ENCODE measurements around the gene SEMA4G. TPM values are rescaled to one million over a fixed set of nuclear protein-coding genes. Genes with fewer than 3 reads are reported as not detected.
A peak's percentile ranks its signal among the peaks of the same experiment; 100 is the strongest.

SEMA4G gene
- total and polyA plus RNA-seq, 2 experiments from 2014 or later = 5.3 to 8.5 TPM

- Histone ChIP-seq H3K27ac (ENCODE audit: low read depth) (no peak overlapping the region), H2AFZ (no peak overlapping the region), H3K4me1 (ENCODE audit: insufficient read depth) (no peaks in the 10 kb centered on the region), H3K4me3 (no peak overlapping the region), H3F3A (replicated peaks; ENCODE audit: low read depth) (no peaks in the 10 kb centered on the region), H3K4me2 (no peak overlapping the region), H3K79me2 (replicated peaks; ENCODE audit: insufficient read depth) (no peaks in the 10 kb centered on the region), H3K27me3 (ENCODE audit: insufficient read depth) (no peaks in the 10 kb centered on the region), H3K36me3 (ENCODE audit: insufficient read depth) (peaks cover 45% of the 10 kb centered on the region), H4K20me1 (replicated peaks; ENCODE audit: insufficient read depth) (0 out of 2 replicates have a peak, but pooled peaks cover 3% of the 10 kb centered on the region), H3K9me2 (ENCODE audit: insufficient read depth) (no peaks in the 10 kb centered on the region)
- no peak overlapping the region for H3K27ac Mint-ChIP-seq
- ATAC-seq (no peak), DNase-seq (ENCODE audit: low spot score) (peak; percentile 35)
- no peaks in the 10 kb centered on the region for H3K9me3 Mint-ChIP-seq
- no peak overlapping the region for H3K4me3 Mint-ChIP-seq
- H3K36me3 Mint-ChIP-seq (ENCODE audit: low read depth) = peaks cover 46% of the 10 kb centered on the region
- peak; percentile 64 to 81 for TF ChIP-seq CTCF (conservative IDR thresholded peaks at IDR 0.05; ENCODE audit: low read depth in 2 of 2)
- no peak for TF ChIP-seq ZNF462 (CRISPR knock-in tag; IDR thresholded peaks at IDR 0.05)
- H3K4me1 Mint-ChIP-seq = no peaks in the 10 kb centered on the region
- H3K27me3 Mint-ChIP-seq (ENCODE audit: insufficient read depth, low read depth, poor library complexity) = no peaks in the 10 kb centered on the region
Measured at GRCh38 chr10:100934084-100934659, 35.1 kb upstream of the SEMA4G start.

GRCh38 chr10:100939763-100940344 is 29.4 kb upstream of the SEMA4G start:
- no peak for TF ChIP-seq ZNF114 (CRISPR knock-in tag; IDR thresholded peaks at IDR 0.05)
- TF ChIP-seq, protein P1, sequence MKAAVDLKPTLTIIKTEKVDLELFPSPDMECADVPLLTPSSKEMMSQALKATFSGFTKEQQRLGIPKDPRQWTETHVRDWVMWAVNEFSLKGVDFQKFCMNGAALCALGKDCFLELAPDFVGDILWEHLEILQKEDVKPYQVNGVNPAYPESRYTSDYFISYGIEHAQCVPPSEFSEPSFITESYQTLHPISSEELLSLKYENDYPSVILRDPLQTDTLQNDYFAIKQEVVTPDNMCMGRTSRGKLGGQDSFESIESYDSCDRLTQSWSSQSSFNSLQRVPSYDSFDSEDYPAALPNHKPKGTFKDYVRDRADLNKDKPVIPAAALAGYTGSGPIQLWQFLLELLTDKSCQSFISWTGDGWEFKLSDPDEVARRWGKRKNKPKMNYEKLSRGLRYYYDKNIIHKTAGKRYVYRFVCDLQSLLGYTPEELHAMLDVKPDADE (IDR thresholded peaks at IDR 0.05) = no peak
- no peak for TF ChIP-seq NANOG (IDR thresholded peaks at IDR 0.05; ENCODE audit: borderline replicate concordance)
- TF ChIP-seq STAT1 (IDR thresholded peaks at IDR 0.05; ENCODE audit: unreplicated experiment) = no peak
- no peak for TF ChIP-seq EZH2 (IDR thresholded peaks at IDR 0.05; ENCODE audit: low read depth, unreplicated experiment)
- TF ChIP-seq JUNB (IDR thresholded peaks at IDR 0.05; ENCODE audit: unreplicated experiment) = no peak
- TF ChIP-seq ZNF331 (CRISPR knock-in tag; IDR thresholded peaks at IDR 0.05; ENCODE audit: low read depth) = no peak
- Histone ChIP-seq H3K4me3 (no peak overlapping the region), H3K27ac (ENCODE audit: low read depth) (no peak overlapping the region), H3F3A (replicated peaks; ENCODE audit: low read depth) (no peaks in the 10 kb centered on the region), H3K27me3 (ENCODE audit: insufficient read depth) (no peaks in the 10 kb centered on the region), H4K20me1 (replicated peaks; ENCODE audit: insufficient read depth) (no peaks in the 10 kb centered on the region), H3K4me1 (ENCODE audit: insufficient read depth) (no peaks in the 10 kb centered on the region), H3K4me2 (no peak overlapping the region), H3K9me2 (ENCODE audit: insufficient read depth) (no peaks in the 10 kb centered on the region), H2AFZ (no peak overlapping the region), H3K79me2 (replicated peaks; ENCODE audit: insufficient read depth) (no peaks in the 10 kb centered on the region), H3K36me3 (ENCODE audit: insufficient read depth) (peaks cover 22% of the 10 kb centered on the region)
- Mint-ChIP-seq H3K27me3 (ENCODE audit: insufficient read depth, low read depth, poor library complexity) (no peaks in the 10 kb centered on the region), H3K9me3 (no peaks in the 10 kb centered on the region; the same call in 2 of the 3 replicates), H3K27ac (no peak overlapping the region), H3K36me3 (ENCODE audit: low read depth) (peaks cover 49% of the 10 kb centered on the region), H3K4me1 (no peaks in the 10 kb centered on the region), H3K4me3 (no peak overlapping the region)
- DNase-seq (ENCODE audit: low spot score) = no peak
- ATAC-seq = no peak
